Keratinocyte (primary cell): ENCODE data around the gene RGS6.

Source experiments
- EZH2 ChIP-seq: IDR thresholded peaks from one replicate; pipeline ENCODE4 v1.6.1; 2012; ENCODE audit warnings: inconsistent platforms, mild to moderate bottlenecking, low read length, moderate library complexity
- TF ChIP-seq, protein P1 (sequence below), 3 experiments: IDR thresholded peaks in 1 of 3; conservative IDR thresholded peaks in 1 of 3; optimal IDR thresholded peaks in 1 of 3; 2 replicates in 2 of 3; 3 replicates in 1 of 3; pipeline versions ENCODE3 to v1.5.1; 2011; ENCODE audit warnings: low read length in 3 of 3, mild to moderate bottlenecking in 3 of 3, moderate library complexity in 2 of 3, control low read depth in 1 of 3, inconsistent platforms in 1 of 3; ENCODE audit not compliant: insufficient read depth in 2 of 3; ENCODE audit errors: extremely low read depth in 1 of 3

DNA sequence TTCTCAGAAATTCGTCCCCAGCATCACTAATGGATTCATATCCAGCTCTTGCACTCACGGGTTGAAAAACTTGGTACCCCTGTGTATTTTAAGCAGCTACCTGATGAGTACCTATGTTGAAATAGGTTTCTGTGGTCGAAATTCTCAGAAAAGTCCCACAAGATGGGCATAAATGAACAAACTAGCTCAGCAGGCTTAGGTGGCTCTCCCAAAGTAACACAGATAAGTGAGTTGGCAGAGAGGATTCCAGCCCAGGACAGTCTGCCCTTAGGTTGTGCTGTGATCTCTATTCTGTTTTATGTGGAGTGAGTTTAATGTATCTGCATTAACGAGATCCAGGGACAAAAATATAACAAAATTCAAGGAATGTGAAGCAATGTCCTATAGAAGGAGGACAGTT lies 92.3 kb downstream of the RGS6 start:
- TF ChIP-seq, protein P1, sequence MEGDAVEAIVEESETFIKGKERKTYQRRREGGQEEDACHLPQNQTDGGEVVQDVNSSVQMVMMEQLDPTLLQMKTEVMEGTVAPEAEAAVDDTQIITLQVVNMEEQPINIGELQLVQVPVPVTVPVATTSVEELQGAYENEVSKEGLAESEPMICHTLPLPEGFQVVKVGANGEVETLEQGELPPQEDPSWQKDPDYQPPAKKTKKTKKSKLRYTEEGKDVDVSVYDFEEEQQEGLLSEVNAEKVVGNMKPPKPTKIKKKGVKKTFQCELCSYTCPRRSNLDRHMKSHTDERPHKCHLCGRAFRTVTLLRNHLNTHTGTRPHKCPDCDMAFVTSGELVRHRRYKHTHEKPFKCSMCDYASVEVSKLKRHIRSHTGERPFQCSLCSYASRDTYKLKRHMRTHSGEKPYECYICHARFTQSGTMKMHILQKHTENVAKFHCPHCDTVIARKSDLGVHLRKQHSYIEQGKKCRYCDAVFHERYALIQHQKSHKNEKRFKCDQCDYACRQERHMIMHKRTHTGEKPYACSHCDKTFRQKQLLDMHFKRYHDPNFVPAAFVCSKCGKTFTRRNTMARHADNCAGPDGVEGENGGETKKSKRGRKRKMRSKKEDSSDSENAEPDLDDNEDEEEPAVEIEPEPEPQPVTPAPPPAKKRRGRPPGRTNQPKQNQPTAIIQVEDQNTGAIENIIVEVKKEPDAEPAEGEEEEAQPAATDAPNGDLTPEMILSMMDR (optimal IDR thresholded peaks at IDR 0.05 in 1 of 3, IDR thresholded peaks at IDR 0.05 in 1 of 3, conservative IDR thresholded peaks at IDR 0.05 in 1 of 3; ENCODE audit: extremely low read depth in 1 of 3, insufficient read depth in 2 of 3, low read length in 3 of 3), result no peak
- TF ChIP-seq EZH2, result no peak
